ENCODE data around the gene PODN.

- TF ChIP-seq CTCF (IDR thresholded peaks at IDR 0.05) (no peak), POLR2A (IDR thresholded peaks at IDR 0.05) (no peak)
Observed at GRCh38 chr1:53068314-53069099, 6.5 kb downstream of the PODN start.
